Thyroid gland (tissue), 4 donors: ENCODE results near the gene SLC12A3.

Experiments used
- POLR2A ChIP-seq, 2 donors: fragments of 450-650 bp; IDR thresholded peaks; one replicate each; pipeline ENCODE4 v1.6.1; 2017; ENCODE audit warnings: antibody characterized with exemption in 2 of 2, mild to moderate bottlenecking in 2 of 2, moderate library complexity in 1 of 2
- TF ChIP-seq, protein P1 (sequence below), 6 experiments: fragments of 200-600 bp in 3 of 6; fragments of 450-650 bp in 3 of 6; sonication (generic) in 3 of 6; IDR thresholded peaks; one replicate each; pipeline ENCODE4 v1.5.1; 2016 to 2019; ENCODE audit warnings: antibody characterized with exemption in 6 of 6, mild to moderate bottlenecking in 2 of 6, inconsistent platforms in 1 of 6, moderate library complexity in 1 of 6

- TF ChIP-seq, protein P1, sequence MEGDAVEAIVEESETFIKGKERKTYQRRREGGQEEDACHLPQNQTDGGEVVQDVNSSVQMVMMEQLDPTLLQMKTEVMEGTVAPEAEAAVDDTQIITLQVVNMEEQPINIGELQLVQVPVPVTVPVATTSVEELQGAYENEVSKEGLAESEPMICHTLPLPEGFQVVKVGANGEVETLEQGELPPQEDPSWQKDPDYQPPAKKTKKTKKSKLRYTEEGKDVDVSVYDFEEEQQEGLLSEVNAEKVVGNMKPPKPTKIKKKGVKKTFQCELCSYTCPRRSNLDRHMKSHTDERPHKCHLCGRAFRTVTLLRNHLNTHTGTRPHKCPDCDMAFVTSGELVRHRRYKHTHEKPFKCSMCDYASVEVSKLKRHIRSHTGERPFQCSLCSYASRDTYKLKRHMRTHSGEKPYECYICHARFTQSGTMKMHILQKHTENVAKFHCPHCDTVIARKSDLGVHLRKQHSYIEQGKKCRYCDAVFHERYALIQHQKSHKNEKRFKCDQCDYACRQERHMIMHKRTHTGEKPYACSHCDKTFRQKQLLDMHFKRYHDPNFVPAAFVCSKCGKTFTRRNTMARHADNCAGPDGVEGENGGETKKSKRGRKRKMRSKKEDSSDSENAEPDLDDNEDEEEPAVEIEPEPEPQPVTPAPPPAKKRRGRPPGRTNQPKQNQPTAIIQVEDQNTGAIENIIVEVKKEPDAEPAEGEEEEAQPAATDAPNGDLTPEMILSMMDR (IDR thresholded peaks at IDR 0.05) = no peak
- TF ChIP-seq POLR2A (IDR thresholded peaks at IDR 0.05) = no peak
Observed at GRCh38 chr16:56896244-56896643, 31.2 kb downstream of the SLC12A3 start.
